ENCODE data around the gene ALS2CL.

DNA sequence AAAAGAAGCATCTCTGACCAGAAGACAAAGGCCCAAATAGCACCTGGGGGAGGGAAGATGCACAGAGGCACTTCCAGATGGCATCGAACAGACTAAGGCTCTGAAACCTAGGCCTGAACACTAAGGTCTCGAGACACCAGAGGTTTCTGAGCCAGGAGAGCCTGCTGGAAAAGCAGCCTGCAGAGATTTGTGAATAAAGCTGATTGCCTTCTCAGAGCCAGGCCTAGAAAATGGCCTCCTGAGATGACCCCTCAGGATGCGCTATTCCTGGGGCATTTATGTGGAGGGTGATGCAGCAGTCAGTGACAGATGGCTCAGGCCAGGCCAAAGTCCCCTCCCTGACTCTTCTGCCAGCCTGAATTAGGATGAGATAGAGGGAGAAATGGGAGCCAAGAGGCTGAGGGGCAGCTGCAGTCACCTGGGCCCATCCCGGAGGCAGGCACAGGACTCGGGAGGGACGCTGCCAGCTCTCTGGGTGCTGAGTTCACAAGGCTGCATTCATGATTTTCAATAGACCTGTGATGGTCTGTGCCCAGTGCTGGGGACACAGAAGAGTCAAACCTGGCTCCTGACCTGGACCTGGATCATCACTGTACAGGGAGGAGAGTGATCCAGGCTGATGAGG is 17.3 kb upstream of the ALS2CL start:
- TF ChIP-seq EZH2 (IDR thresholded peaks at IDR 0.05; ENCODE audit: borderline replicate concordance) (no peak), CTCF (IDR thresholded peaks at IDR 0.05; ENCODE audit: poor library complexity) (no peak)

Data from hepatocyte (in vitro differentiated cells).